ENCODE measurements around the gene TESK2. TPM values are rescaled to one million over a fixed set of nuclear protein-coding genes. Genes with fewer than 3 reads are reported as not detected.
"Not testable (repeated sequence)": the region's sequence is repeated elsewhere in the genome, so short reads cannot be mapped to it uniquely, and the experiment has no call there.

The TESK2 gene, protein sequence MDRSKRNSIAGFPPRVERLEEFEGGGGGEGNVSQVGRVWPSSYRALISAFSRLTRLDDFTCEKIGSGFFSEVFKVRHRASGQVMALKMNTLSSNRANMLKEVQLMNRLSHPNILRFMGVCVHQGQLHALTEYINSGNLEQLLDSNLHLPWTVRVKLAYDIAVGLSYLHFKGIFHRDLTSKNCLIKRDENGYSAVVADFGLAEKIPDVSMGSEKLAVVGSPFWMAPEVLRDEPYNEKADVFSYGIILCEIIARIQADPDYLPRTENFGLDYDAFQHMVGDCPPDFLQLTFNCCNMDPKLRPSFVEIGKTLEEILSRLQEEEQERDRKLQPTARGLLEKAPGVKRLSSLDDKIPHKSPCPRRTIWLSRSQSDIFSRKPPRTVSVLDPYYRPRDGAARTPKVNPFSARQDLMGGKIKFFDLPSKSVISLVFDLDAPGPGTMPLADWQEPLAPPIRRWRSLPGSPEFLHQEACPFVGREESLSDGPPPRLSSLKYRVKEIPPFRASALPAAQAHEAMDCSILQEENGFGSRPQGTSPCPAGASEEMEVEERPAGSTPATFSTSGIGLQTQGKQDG
- polyA plus RNA-seq (ENCODE audit: insufficient read length in 4 of 4) = 1 to 10 TPM; 6.2 to 7.5 (median 6.9) TPM

DNA sequence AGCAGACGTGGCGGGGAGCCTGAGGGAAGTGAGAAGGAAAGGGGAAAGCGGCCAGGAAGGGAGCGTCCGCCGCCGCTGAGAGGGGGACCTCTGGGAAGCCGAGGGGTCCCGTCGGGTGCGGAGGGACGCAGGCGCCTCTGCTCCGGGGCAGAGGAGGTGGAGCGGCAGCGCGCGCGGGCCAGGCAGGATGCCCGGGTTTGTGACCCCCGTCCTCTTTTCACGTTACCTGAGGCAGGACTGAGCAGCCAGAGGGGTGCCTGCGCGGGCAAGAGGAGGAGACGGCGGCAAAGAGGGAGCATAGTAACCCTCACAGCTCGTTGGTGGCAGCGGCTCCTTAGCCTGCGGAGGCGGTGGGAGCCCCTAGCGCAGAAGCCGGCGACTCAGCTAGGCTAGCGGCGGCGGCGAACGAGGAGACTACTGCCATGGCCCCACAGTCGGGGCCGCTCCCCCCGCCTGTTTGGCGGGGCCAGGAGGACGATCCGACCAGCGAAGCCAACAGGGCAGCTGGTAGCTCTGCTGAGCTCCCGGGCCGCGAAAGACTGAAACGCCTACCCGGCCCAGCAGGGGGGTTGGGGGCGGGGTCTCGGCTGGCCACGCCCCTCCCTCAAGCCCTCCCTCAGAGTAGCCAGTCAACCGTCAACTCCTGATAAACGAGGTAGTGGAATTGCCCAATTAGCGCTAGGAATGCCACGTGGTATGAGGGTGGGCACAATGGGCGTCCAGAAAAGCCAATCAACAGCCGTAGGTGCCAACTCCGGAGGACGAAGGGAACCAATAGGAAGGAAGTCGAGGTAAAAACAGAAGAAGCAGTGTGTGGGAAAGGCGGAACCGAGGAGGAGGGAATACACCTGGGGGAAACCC lies at the start of gene TESK2:
TESK2 (minus strand) TSS at position 538 of the 861 bp plus-strand sequence. CDS start 33,378 bp downstream, outside the sequence.
- peak; percentile 91 to 99 (median 98) for DNase-seq (ENCODE audit: low read depth in 4 of 4, low spot score in 3 of 4)

DNA sequence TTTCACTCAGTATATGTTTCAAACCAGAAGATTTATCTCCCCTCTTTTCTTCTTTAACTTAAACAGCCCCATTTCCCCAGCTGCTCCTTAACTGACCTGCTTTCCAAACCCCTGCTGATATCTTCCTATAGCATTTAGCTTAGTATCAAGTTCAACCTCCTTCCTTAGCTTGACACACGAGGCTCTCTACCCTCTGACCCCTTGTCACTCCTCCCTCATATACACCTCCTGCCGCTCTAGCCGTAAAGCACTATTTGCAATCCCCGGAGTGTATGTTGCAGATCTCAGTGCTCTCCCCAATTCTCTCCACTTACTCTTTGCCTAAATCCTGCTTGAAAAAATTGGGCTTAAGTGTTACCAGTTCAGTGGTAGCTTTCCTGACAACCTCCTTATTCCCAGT lies 45.9 kb upstream of the TESK2 start:
- no peak for DNase-seq (ENCODE audit: low read depth in 4 of 4, low spot score in 3 of 4)

DNA sequence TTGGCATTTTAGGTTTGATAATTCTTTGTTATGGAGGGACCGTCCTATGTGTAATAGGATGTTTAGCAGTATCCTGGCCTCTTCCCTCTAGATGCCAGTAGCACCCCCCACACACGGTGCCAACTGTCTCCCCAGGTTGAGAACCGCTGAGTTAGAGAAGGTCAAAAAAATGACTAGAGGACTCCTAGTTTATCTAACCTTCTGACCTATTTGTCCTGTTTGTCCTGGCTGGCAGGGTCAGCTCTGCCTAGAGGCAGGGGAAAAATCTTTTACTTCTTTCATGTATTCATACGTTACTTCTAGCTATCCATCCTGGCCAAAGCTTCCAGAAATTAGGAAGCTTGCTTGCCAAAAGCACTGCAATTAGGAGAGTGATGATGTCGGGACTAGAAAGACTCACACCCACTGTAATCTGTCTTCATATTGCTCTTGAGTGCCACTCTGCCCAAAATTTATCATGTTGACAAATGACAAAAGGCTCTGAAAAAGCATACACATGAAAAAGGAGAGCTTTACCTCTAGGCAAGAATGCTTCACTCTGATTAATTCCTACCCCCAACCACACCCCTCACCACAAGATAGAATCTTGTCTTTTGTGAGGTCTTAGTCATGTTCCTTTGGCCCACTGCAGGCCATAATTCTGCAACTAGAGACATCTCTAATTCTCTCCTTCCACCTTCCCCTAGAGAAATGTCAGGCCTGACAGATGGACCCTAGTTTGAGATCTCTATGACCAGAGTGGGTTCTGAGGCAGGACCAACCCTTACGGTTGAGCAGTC lies 45.2 kb upstream of the TESK2 start:
- DNase-seq (ENCODE audit: low read depth in 4 of 4, low spot score in 3 of 4) = no peak

DNA sequence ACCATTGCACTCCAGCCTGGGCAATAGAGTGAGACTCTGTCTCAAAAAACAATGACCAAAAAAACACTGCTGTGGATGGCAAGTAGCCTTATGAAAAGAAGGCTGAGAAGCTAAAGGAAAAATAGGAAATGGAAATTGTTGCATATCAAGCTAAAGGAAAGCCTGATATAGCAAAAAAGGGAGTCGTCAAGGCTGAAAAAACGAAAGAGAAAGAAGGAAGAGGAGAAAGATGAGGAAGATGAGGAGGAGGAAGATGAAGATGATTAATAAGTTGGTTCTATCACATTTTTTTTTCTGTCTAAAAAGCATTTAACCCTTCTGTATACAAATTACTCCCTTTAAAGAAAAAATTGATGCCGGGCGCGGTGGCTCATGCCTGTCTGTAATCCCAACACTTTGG lies 40.9 kb upstream of the TESK2 start:
- no peak for DNase-seq (ENCODE audit: low read depth in 4 of 4, low spot score in 3 of 4)

DNA sequence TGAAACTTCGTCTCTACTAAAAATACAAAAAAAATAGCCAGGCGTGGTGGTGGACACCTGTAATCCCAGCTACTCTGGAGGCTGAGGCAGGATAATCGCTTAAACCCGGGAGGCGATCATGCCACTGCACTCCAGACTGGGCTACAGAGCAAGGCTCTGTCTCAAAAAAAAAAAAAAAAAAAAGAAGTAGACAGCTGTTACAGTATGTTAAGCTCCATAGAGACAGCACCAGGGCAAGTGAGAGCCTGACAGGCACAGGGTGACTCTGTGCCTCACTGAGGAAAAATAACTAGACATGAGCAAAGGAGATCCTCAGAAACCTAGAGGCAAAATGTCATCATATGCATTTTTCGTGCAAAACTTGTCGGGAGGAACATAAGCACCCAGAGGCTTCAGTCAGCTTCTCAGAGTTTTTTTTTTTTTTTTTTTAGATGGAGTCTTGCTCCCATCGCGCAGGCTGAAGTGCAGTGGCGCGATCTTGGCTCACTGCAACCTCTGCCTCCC lies 39.7 kb upstream of the TESK2 start:
- DNase-seq (ENCODE audit: low read depth in 4 of 4, low spot score in 3 of 4) = no peak

DNA sequence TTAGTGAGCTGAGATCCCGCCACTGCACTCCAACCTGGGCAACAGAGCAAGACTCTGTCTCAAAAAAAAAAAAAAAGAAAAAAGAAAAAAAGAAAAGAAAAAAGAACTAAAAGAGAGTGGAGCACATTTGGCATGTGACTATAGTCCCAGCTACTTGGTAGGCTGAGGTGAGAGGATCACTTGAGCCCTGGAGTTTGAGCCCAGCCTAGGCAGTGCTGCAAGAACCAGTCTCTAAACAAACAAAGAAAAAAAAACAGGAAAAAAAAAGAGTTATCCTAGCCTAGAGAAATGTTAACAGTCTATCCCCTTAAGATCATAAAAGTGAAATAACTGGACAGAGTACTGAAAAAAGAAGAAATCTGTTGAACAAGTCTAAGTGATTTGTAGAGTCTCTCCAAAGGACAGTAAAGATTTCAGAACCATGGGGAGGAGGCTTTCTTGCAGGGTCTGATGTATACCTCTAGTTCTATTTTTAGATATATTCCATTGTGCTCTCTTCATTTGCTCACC lies 35.2 kb upstream of the TESK2 start:
- DNase-seq (ENCODE audit: low read depth in 4 of 4, low spot score in 3 of 4) = no peak

DNA sequence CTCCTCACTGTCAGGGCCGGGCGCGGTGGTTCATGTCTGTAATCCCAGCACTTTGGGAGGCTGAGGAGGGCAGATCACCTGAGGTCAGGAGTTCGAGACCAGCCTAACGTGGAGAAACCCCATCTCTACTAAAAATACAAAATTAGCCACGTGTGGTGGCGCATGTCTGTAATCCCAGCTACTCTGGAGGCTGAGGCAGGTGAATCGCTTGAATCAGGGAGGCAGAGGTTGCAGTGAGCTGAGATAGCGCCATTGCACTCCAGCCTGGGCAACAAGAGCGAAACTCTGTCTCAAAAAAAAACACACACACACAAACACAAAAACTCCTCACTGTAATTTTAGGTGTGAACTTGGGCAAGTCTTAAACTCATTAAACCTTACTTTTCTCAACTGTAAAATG lies 33.0 kb upstream of the TESK2 start:
- not testable (repeated sequence) for DNase-seq (ENCODE audit: low read depth in 4 of 4, low spot score in 3 of 4)

DNA sequence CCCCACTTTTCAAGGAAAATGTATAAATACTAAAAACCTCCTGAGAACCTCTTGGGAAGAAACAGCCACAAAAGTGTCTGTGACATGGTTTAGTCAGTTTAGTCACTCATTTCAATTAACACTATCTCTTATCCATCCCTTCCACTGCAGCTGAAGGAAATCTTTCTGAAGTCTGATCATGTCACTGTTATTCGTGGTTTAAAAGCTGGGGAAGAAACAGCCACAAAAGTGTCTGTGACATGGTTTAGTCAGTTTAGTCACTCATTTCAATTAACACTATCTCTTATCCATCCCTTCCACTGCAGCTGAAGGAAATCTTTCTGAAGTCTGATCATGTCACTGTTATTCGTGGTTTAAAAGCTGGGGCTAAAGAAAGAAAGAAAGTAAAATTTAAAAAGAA lies 32.6 kb upstream of the TESK2 start:
- DNase-seq (ENCODE audit: low read depth in 4 of 4, low spot score in 3 of 4) = not testable (repeated sequence)

DNA sequence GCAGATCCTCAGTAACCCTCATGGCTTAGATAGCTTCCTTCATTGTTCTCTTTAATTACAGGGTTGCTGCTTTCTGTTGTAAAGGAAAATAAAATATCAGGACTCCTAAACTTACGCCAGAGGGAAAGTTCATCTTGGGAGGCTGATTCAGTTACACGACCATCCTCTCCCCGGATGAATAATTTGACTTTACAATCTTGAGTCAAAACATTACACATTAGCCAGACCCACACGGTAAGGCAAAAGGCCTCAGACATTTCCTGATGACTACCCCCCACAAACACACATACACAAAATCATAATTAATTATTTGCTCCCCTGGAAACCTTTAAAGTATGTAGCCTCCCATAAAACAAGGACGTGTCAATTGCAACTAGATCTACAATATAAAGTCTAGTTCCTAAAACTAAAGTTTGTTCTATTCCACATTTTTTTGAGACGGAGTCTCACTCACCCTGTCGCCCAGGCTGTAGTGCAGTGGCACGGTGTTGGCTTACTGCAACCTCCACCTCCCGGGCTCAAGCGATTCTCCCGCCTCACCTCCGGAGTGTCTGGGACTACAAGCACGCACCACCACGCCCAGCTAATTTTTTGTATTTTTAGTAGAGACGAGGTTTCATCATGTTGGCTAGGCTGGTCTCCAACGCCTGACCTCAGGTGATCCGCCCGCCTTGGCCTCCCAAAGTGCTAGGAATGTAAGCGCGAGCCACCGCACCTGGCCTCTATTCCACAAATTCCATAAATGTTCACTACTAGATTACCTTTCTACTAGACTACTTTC lies 31.6 kb upstream of the TESK2 start:
- peak in 1 of 4 donors; percentile 12 for DNase-seq (ENCODE audit: low read depth in 4 of 4, low spot score in 3 of 4)

DNA sequence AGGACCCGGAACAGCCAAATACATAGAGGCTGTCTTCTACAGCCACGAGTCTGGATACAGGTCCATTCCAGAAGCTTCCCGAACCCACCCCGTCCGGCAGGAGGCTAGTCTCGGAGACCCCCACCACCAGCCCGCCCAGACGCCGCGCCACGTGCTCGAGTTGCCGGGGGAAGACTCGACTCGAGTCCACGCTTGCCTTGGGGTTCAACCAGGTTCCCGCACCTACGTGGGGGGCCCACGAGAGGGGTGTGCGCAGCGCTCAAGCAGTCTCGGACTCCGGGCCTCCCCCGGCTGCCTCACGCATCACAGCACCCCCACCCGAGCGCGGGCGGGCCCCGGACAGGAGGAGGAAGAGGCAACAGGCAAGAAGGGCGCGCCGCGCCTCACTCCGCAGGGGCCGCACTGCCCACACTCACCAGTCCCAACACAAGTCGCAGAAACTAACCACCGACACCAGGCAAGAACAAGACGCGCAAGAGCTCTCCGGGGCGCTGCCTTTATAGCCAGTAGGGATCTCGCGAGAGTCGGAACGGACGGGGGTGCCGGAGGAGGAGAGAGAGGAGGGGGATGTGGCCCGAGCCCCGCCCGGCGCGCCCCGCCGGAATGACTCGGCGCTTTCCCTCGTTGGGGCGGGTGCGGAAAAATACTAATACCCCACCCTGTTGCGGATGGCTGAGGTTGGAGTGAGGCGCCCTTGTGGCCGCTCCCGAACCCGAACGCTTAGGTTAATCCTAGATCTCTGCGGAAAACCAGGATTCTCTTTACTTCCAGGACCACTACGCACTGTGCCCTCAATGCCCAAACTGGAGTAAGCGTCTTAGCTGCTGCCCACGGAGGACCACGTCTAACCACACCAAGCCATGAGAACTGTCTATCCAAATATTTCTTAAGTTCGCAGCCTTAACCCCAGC lies 30.7 kb upstream of the TESK2 start, which contains the start of gene PRDX1:
PRDX1 (minus strand) TSS at position 472 of the 911 bp plus-strand sequence. CDS start 2,841 bp downstream, outside the sequence.
- DNase-seq (ENCODE audit: low read depth in 4 of 4, low spot score in 3 of 4) = peak; percentile 94 to 95 (median 94)

DNA sequence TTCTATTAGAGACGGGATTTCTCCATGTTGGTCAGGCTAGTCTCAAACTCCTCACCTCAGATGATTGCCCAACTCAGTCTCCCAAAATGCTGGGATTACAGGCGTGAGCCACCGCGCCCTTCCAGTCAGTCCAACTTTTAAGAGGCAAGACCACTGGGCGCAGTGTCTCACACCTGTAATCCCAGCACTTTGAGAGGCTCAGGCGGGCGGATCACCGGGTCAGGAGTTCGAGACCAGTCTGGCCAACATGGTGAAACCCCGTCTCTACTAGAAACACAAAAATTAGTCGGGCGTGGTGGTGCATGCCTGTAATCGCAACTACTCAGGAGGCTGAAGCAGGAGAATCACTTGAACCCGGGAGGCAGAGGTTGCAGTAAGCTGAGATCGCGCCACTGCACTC lies 28.8 kb upstream of the TESK2 start:
- not testable (repeated sequence) for DNase-seq (ENCODE audit: low read depth in 4 of 4, low spot score in 3 of 4)

DNA sequence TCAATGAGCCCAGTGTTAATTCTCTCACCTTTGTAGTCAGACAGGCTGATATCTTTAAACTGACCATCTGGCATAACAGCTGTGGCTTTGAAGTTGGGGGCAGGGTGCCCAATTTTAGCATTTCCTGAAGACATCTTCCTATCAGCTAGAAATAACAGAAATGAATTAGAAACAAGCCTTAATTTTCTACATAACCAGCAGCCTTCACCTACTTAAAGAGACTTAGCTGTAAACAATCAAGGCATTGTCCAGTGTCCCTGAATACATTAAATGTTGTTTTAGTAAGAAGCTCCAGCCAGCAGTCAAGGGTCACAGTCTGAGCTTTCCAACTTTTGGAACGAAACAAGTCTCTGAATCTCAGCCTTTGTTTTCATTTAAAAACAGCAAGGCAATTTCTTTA lies 27.9 kb upstream of the TESK2 start:
- DNase-seq (ENCODE audit: low read depth in 4 of 4, low spot score in 3 of 4) = no peak

DNA sequence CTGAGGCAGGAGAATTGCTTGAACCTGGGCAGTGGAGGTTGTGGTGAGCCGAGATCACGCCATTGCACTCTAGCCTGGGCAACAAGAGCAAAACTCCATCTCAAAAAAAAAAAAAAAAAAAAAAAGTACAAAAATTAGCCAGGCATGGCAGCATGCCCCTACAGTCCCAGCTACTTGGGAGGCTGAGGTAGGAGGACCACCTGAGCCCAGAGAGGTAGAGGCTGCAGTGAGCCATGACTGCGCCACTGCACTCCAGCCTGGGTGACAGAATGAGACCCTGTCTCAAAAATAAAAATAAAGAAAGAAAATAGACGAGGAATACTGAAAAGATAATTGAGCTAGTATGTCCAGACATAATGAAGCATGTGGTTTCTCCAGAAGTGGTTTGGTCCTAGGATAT lies 27.4 kb upstream of the TESK2 start:
- not testable (repeated sequence) for DNase-seq (ENCODE audit: low read depth in 4 of 4, low spot score in 3 of 4)

DNA sequence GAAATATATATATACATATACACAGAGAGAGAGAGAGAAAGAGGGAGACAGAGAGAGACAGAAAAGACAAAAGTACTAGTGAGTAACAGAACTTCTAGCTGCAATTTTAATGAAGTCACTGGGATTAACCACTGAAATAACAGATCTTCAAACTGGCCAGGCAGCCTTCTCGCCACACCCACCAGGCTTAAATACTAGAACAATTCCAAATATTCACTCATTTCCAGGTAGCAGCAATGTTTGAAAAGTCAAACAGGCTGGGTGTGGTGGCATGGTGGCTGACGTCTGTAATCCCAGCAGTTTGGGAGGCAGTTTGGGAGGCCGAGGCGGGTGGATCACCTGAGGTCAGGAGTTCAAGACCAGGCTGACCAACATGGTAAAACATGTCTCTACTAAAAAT lies 25.5 kb upstream of the TESK2 start:
- no peak for DNase-seq (ENCODE audit: low read depth in 4 of 4, low spot score in 3 of 4)

DNA sequence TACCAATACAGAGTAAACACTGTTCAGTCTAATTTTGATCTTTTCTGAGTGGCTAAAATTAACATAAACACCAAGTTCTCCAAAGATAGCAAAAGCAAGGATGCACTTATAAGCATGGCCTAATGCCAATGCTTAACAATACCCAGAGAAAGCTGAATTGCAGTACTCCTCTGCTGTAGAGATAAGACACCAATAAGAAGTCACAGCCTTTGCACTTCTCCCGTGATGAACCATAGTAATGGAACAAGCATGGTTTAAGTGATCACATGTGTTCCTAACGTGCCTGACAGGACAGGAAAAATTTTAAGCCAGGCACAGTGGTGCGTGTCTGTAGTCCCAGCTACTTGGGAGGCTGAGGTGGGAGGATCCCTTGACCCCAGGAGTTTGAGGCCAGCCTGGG lies 25.1 kb upstream of the TESK2 start:
- no peak for DNase-seq (ENCODE audit: low read depth in 4 of 4, low spot score in 3 of 4)

DNA sequence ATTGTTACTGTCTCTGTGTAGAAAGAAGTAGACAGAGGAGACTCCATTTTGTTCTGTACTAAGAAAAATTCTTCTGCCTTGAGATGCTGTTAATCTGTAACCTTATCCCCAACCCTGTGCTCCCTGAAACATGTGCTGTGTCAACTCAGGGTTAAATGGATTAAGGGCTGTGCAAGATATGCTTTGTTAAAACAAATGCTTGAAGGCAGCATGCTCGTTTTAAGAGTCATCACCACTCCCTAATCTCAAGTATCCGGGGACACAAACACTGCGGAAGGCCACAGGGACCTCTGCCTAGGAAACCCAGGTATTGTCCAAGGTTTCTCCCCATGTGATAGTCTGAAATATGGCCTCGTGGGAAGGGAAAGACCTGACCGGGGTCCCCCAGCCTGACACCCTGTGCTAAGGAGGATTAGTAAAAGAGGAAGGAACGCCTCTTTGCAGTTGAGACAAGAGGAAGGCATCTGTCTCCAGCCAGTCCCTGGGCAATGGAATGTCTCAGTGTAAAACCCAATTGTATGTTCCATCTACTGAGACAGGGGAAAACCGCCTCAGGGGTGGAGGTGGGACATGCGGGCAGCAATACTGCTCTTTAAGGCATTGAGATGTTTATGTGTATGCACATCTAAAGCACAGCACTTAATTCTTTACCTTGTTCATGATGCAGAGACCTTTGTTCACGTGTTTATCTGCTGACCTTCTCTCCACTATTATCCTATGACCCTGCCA lies 22.7 kb upstream of the TESK2 start:
- DNase-seq (ENCODE audit: low read depth in 4 of 4, low spot score in 3 of 4) = not testable (repeated sequence)

DNA sequence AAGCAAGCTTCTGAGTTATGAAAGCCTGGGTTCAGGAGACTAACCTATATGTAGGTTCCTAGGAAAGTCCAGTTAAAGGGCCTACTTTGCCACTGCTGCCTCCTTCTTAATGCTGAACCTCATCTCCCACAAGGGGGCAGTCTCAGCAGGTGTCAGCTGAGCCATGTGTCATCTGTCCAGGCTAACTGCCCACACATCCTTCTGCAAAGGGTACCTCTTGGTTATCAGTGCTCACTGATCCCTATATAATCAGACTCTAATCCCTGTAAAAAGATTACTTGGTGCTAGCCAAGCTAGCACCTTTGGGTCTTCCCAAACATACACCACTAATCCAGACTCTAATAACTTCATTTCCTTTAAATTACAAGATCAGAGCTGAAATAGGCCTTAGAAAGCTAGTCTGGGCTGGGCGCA lies 21.7 kb upstream of the TESK2 start:
- peak in 1 of 4 donors; percentile 40 for DNase-seq (ENCODE audit: low read depth in 4 of 4, low spot score in 3 of 4)
